NCI-H2029 (cell line): ENCODE data around the gene IL17RD.
"Not testable (repeated sequence)": the region's sequence is repeated elsewhere in the genome, so short reads cannot be mapped to it uniquely, and the experiment has no call there.

Experiments
- DNase-seq: peaks from one replicate; lab custom pipeline; 2025; lab: John Stamatoyannopoulos, UW

The IL17RD gene

GRCh38 chr3:57093489-57093888, 71.7 kb downstream of the IL17RD start:
- no peak for DNase-seq

- no peak for DNase-seq
These were observed 73.5 kb downstream of the IL17RD start for GRCh38 chr3:57091521-57092273.

- DNase-seq, result no peak
These were observed 76.1 kb downstream of the IL17RD start for GRCh38 chr3:57089043-57089442.

- no peak for DNase-seq
These were observed 76.7 kb downstream of the IL17RD start for GRCh38 chr3:57088503-57088902.

- no peak for DNase-seq
These were observed 77.6 kb downstream of the IL17RD start for GRCh38 chr3:57087361-57088092.

- DNase-seq, result no peak
These were observed 79.0 kb downstream of the IL17RD start for GRCh38 chr3:57086201-57086600.

- no peak for DNase-seq
These were observed 79.9 kb downstream of the IL17RD start for GRCh38 chr3:57085211-57085610.

GRCh38 chr3:57083266-57083995, 81.7 kb downstream of the IL17RD start:
- not testable (repeated sequence) for DNase-seq

GRCh38 chr3:57082481-57082880, 82.7 kb downstream of the IL17RD start:
- DNase-seq, result no peak

GRCh38 chr3:57081173-57081572, 84.0 kb downstream of the IL17RD start:
- DNase-seq, result no peak

GRCh38 chr3:57080171-57080570, 85.0 kb downstream of the IL17RD start:
- no peak for DNase-seq

- DNase-seq, result no peak
These were observed 85.7 kb downstream of the IL17RD start for GRCh38 chr3:57079474-57079831.

GRCh38 chr3:57078635-57079473, 86.3 kb downstream of the IL17RD start:
- no peak for DNase-seq

GRCh38 chr3:57078344-57078634, 86.9 kb downstream of the IL17RD start:
- DNase-seq, result no peak

GRCh38 chr3:57077630-57078343, 87.4 kb downstream of the IL17RD start:
- DNase-seq, result no peak

- no peak for DNase-seq
These were observed 88.7 kb downstream of the IL17RD start for GRCh38 chr3:57076422-57076951.

- DNase-seq, result no peak
These were observed 91.0 kb downstream of the IL17RD start for GRCh38 chr3:57074135-57074534.

GRCh38 chr3:57073628-57074027, 91.5 kb downstream of the IL17RD start:
- DNase-seq, result no peak

GRCh38 chr3:57069503-57069902, 95.7 kb downstream of the IL17RD start:
- DNase-seq, result no peak

GRCh38 chr3:57068437-57069089, 96.6 kb downstream of the IL17RD start:
- no peak for DNase-seq

GRCh38 chr3:57066471-57066870, 98.7 kb downstream of the IL17RD start:
- DNase-seq, result no peak
